Neural cell (in vitro differentiated cells): ENCODE measurements around the gene ZNF200.

Source experiments
- RAD21 ChIP-seq: fragments of 450-650 bp; conservative IDR thresholded peaks from 2 replicates; pipeline ENCODE4 v1.6.1; 2014; ENCODE audit warnings: antibody characterized with exemption, mild to moderate bottlenecking, moderate library complexity
- TF ChIP-seq, protein P1 (sequence below): fragments of 450-650 bp; IDR thresholded peaks from 2 replicates; pipeline ENCODE4 v1.5.1; 2014; ENCODE audit warnings: antibody characterized with exemption, mild to moderate bottlenecking, moderate library complexity; ENCODE audit not compliant: poor library complexity, severe bottlenecking

DNA sequence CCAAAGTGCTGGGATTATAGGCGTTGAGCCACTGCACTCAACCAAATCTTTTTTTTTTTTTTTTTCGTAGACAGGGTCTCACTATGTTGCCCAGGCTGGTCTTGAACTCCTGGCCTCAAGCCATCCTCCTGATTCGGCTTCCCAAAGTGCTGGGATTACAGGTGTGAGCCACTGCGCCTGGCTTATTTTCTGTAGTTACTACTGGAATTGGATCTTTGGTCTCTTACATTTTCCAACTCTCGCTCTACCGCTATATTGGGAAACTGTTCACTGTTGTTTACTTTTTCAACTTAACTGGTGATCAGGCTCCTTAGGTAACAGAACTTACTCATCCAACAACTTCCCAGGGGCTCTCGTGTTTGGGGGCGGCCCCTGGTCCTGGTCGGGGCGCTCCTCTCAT, 14.1 kb downstream of the ZNF200 start:
- TF ChIP-seq, protein P1, sequence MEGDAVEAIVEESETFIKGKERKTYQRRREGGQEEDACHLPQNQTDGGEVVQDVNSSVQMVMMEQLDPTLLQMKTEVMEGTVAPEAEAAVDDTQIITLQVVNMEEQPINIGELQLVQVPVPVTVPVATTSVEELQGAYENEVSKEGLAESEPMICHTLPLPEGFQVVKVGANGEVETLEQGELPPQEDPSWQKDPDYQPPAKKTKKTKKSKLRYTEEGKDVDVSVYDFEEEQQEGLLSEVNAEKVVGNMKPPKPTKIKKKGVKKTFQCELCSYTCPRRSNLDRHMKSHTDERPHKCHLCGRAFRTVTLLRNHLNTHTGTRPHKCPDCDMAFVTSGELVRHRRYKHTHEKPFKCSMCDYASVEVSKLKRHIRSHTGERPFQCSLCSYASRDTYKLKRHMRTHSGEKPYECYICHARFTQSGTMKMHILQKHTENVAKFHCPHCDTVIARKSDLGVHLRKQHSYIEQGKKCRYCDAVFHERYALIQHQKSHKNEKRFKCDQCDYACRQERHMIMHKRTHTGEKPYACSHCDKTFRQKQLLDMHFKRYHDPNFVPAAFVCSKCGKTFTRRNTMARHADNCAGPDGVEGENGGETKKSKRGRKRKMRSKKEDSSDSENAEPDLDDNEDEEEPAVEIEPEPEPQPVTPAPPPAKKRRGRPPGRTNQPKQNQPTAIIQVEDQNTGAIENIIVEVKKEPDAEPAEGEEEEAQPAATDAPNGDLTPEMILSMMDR = no peak
- TF ChIP-seq RAD21 = no peak
